H9 (cell line): ENCODE results near the gene TBXA2R. TPM values are rescaled to one million over a fixed set of nuclear protein-coding genes. Genes with fewer than 3 reads are reported as not detected.

Source experiments
- DNase-seq: peaks from one replicate; pipeline ENCODE4 v3.0.0-alpha.2; 2017
- H2AFZ ChIP-seq: one replicate; pipeline ENCODE4 v1.6.1; 2013; ENCODE audit warnings: mild to moderate bottlenecking, low read length, control low read depth, moderate library complexity
- H2AK5ac ChIP-seq: 2 replicates; pipeline ENCODE4 v1.6.1; 2013; ENCODE audit warnings: low read length, control low read depth, mixed read lengths; ENCODE audit not compliant: insufficient read length
- H2BK120ac ChIP-seq: one replicate; pipeline ENCODE4 v1.6.1; 2013; ENCODE audit warnings: low read depth, mild to moderate bottlenecking, low read length, control low read depth, inconsistent platforms; ENCODE audit not compliant: poor library complexity, severe bottlenecking
- H2BK12ac ChIP-seq: 2 replicates; pipeline ENCODE4 v1.6.1; 2013; ENCODE audit warnings: low read length, control low read depth, mixed read lengths, low read depth; ENCODE audit not compliant: insufficient read length
- H2BK15ac ChIP-seq: 2 replicates; pipeline ENCODE4 v1.6.1; 2013; ENCODE audit warnings: low read depth, low read length, control low read depth
- H2BK20ac ChIP-seq: one replicate; pipeline ENCODE4 v1.6.1; 2013; ENCODE audit warnings: low read depth, mild to moderate bottlenecking, low read length, control low read depth, inconsistent platforms; ENCODE audit not compliant: poor library complexity, severe bottlenecking
- H2BK5ac ChIP-seq: 2 replicates; pipeline ENCODE4 v1.6.1; 2013; ENCODE audit warnings: low read length, control low read depth, mixed read lengths; ENCODE audit not compliant: insufficient read length
- H3K14ac ChIP-seq: 2 replicates; pipeline ENCODE4 v1.6.1; 2013; ENCODE audit warnings: low read length, control low read depth; ENCODE audit not compliant: insufficient read depth
- H3K18ac ChIP-seq: 2 replicates; pipeline ENCODE4 v1.6.1; 2013; ENCODE audit warnings: low read depth, mild to moderate bottlenecking, mixed read lengths, low read length, control low read depth; ENCODE audit not compliant: insufficient read length
- H3K23ac ChIP-seq: 2 replicates; pipeline ENCODE4 v1.6.1; 2013; ENCODE audit warnings: low read length, control low read depth, mixed read lengths, low read depth; ENCODE audit not compliant: insufficient read length
- H3K23me2 ChIP-seq: 2 replicates; pipeline ENCODE4 v1.6.1; 2013; ENCODE audit warnings: low read depth, mild to moderate bottlenecking, mixed read lengths, low read length, control low read depth; ENCODE audit not compliant: insufficient read length, poor library complexity, severe bottlenecking
- H3K27ac ChIP-seq: 2 replicates; pipeline ENCODE4 v1.5.1; 2013; ENCODE audit warnings: low read length, control low read depth, mixed read lengths, low read depth; ENCODE audit not compliant: insufficient read length
- H3K27me3 ChIP-seq: 2 replicates; pipeline ENCODE4 v1.6.1; 2013; ENCODE audit warnings: low read length, control low read depth, inconsistent platforms; ENCODE audit not compliant: insufficient read depth
- H3K4ac ChIP-seq: 2 replicates; pipeline ENCODE4 v1.6.1; 2013; ENCODE audit warnings: low read depth, mild to moderate bottlenecking, control low read depth, inconsistent platforms, low read length, moderate library complexity
- H3K4me1 ChIP-seq: 2 replicates; pipeline ENCODE4 v1.6.1; 2013; ENCODE audit warnings: low read length, control low read depth, inconsistent platforms; ENCODE audit not compliant: insufficient read depth
- H3K4me2 ChIP-seq: 2 replicates; pipeline ENCODE4 v1.6.1; 2013; ENCODE audit warnings: low read length, control low read depth, mixed read lengths; ENCODE audit not compliant: insufficient read length, insufficient read depth
- H3K56ac ChIP-seq: 2 replicates; pipeline ENCODE4 v1.6.1; 2013; ENCODE audit warnings: low read depth, mild to moderate bottlenecking, mixed read lengths, low read length, control low read depth; ENCODE audit not compliant: insufficient read length
- H3K79me1 ChIP-seq: 2 replicates; pipeline ENCODE4 v1.6.1; 2013; ENCODE audit warnings: low read depth, mild to moderate bottlenecking, moderate library complexity, low read length, control low read depth, inconsistent platforms; ENCODE audit not compliant: insufficient read depth, poor library complexity, severe bottlenecking
- H3K79me2 ChIP-seq: 2 replicates; pipeline ENCODE4 v1.6.1; 2013; ENCODE audit warnings: low read length, control low read depth, inconsistent platforms; ENCODE audit not compliant: insufficient read depth
- H3K9ac ChIP-seq: 2 replicates; pipeline ENCODE4 v1.6.1; 2013; ENCODE audit warnings: low read length, control low read depth, mixed read lengths; ENCODE audit not compliant: insufficient read length; ENCODE audit errors: extremely low read depth
- H3K9me3 ChIP-seq: one replicate; pipeline ENCODE4 v1.6.1; 2013; ENCODE audit warnings: low read depth, low read length, inconsistent platforms; ENCODE audit not compliant: control insufficient read depth
- H3T11ph ChIP-seq: one replicate; pipeline ENCODE4 v1.6.1; 2013; ENCODE audit warnings: mild to moderate bottlenecking, low read length, control low read depth, inconsistent platforms
- H4K20me1 ChIP-seq: one replicate; pipeline ENCODE4 v1.6.1; 2013; ENCODE audit not compliant: control insufficient read depth, insufficient read length, insufficient read depth
- H4K5ac ChIP-seq: 2 replicates; pipeline ENCODE4 v1.6.1; 2013; ENCODE audit warnings: low read depth, mild to moderate bottlenecking, mixed read lengths, low read length, control low read depth; ENCODE audit not compliant: insufficient read length
- H4K8ac ChIP-seq: replicated peaks from 2 replicates; pipeline ENCODE4 v1.6.1; 2013; ENCODE audit warnings: low read length, control low read depth, mixed read lengths, low read depth; ENCODE audit not compliant: insufficient read length
- H4K91ac ChIP-seq: 2 replicates; pipeline ENCODE4 v1.6.1; 2013; ENCODE audit warnings: low read depth, mild to moderate bottlenecking, moderate library complexity, mixed read lengths, low read length, control low read depth; ENCODE audit not compliant: insufficient read length
- H3K27ac Mint-ChIP-seq, 3 experiments: 2 replicates in 2 of 3; 3 replicates in 1 of 3; pipeline ENCODE4 v1.8.0; 2020 to 2021; ENCODE audit warnings: mixed read lengths in 3 of 3, mild to moderate bottlenecking in 1 of 3, moderate library complexity in 1 of 3
- H3K27me3 Mint-ChIP-seq: 2 replicates; pipeline ENCODE4 v1.8.0; 2021; ENCODE audit warnings: low read depth, mild to moderate bottlenecking, moderate library complexity, mixed read lengths
- H3K36me3 Mint-ChIP-seq, 3 experiments: 2 replicates in 2 of 3; 3 replicates in 1 of 3; pipeline ENCODE4 v1.8.0; 2020 to 2021; ENCODE audit warnings: low read depth in 3 of 3, mixed read lengths in 3 of 3; ENCODE audit not compliant: insufficient read depth in 1 of 3
- H3K4me1 Mint-ChIP-seq, 2 experiments: 2 replicates each; pipeline ENCODE4 v1.8.0; 2020; ENCODE audit warnings: mixed read lengths in 2 of 2
- H3K4me3 Mint-ChIP-seq, 2 experiments: 2 replicates in 1 of 2; 3 replicates in 1 of 2; pipeline ENCODE4 v1.8.0; 2020 to 2021; ENCODE audit warnings: mild to moderate bottlenecking in 2 of 2, mixed read lengths in 2 of 2, moderate library complexity in 1 of 2
- H3K9me3 Mint-ChIP-seq, 2 experiments: 2 replicates in 1 of 2; 3 replicates in 1 of 2; pipeline ENCODE4 v1.8.0; 2020; ENCODE audit warnings: mild to moderate bottlenecking in 2 of 2, mixed read lengths in 2 of 2, moderate library complexity in 1 of 2
- WGBS: extraction: QIAGEN DNeasy Blood & Tissue Kit; methylation state at CpG from one replicate; pipeline ENCODE4 v1.1.7; 2013; ENCODE audit warnings: missing lambda C conversion rate, low lambda C conversion rate, mixed read lengths; ENCODE audit not compliant: insufficient read length; ENCODE audit errors: extremely low coverage; 5-methylcytosine and 5-hydroxymethylcytosine counted together
- total RNA-seq: library from RNA; stranded (reverse); gene quantifications from 2 replicates; pipeline ENCODE4 v1.2.1, GENCODE V29; 2021
- TF ChIP-seq, protein P1 (sequence below): fragments of 200-600 bp; sonication (generic); conservative IDR thresholded peaks from 3 replicates; pipeline ENCODE4 v1.8.0; 2021; ENCODE audit warnings: antibody characterized with exemption, mild to moderate bottlenecking

Gene TBXA2R
- total RNA-seq, 1 experiment from 2014 or later = 0.63 TPM

DNA sequence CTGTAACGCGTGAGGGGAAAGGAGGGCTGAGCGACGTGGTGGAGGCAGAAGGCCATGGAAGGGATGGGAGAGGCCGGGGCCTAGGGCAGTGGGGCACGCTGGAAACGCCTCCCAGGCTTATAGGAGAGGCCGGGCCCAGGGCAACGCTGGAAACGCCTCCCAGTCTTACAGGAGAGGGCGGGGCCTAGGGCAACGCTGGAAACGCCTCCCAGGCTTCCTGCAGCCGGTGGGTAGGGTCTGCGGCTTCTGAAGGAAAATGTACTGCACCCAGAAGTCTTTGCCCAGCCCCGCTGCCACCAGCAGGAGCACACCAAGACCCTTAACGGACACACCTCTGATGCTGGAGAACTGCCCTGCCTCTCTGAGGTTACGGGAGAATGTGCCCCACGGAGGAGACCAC is 10.8 kb upstream of the TBXA2R start:
- Mint-ChIP-seq H3K9me3 (no peaks in the 10 kb centered on the region), H3K27me3 (no peaks in the 10 kb centered on the region), H3K4me3 (no peak overlapping the region), H3K36me3 (peaks cover 2 to 16% (median 14%) of the 10 kb centered on the region in 3 experiments; a peak in 6 of 7 replicates), H3K27ac (peak overlapping the region in 1 of 3 experiments; percentile 63; a peak in 1 of 7 replicates), H3K4me1 (no peaks in the 10 kb centered on the region)
- Histone ChIP-seq H4K8ac (no peak overlapping the region), H2AK5ac (no peak overlapping the region), H3K79me2 (no peaks in the 10 kb centered on the region), H3K27me3 (no peaks in the 10 kb centered on the region), H3K23ac (no peak overlapping the region), H3K9me3 (no peaks in the 10 kb centered on the region), H2BK5ac (no peak overlapping the region), H3K4ac (no peak overlapping the region), H3K4me2 (no peak overlapping the region), H3K79me1 (no peaks in the 10 kb centered on the region), H2BK120ac (no peak overlapping the region), H3K23me2 (no peaks in the 10 kb centered on the region), H4K20me1 (peaks cover 3% of the 10 kb centered on the region), H3K9ac (no peak overlapping the region), H3K18ac (no peak overlapping the region), H3K4me1 (no peaks in the 10 kb centered on the region), H3K14ac (no peak overlapping the region), H4K91ac (no peak overlapping the region), H2AFZ (no peak overlapping the region), H3K56ac (no peak overlapping the region), H3T11ph (no peak overlapping the region), H2BK12ac (no peak overlapping the region), H2BK20ac (no peak overlapping the region), H4K5ac (no peak overlapping the region), H2BK15ac (no peak overlapping the region), H3K27ac (no peak overlapping the region)
- WGBS = no CpG with 5 or more reads among the region's 19 CpGs
- TF ChIP-seq, protein P1, sequence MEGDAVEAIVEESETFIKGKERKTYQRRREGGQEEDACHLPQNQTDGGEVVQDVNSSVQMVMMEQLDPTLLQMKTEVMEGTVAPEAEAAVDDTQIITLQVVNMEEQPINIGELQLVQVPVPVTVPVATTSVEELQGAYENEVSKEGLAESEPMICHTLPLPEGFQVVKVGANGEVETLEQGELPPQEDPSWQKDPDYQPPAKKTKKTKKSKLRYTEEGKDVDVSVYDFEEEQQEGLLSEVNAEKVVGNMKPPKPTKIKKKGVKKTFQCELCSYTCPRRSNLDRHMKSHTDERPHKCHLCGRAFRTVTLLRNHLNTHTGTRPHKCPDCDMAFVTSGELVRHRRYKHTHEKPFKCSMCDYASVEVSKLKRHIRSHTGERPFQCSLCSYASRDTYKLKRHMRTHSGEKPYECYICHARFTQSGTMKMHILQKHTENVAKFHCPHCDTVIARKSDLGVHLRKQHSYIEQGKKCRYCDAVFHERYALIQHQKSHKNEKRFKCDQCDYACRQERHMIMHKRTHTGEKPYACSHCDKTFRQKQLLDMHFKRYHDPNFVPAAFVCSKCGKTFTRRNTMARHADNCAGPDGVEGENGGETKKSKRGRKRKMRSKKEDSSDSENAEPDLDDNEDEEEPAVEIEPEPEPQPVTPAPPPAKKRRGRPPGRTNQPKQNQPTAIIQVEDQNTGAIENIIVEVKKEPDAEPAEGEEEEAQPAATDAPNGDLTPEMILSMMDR = no peak
- DNase-seq = peak; percentile 76
